GM18519 (cell line): ENCODE data around the gene ADAP1.
"Not testable (repeated sequence)": the region's sequence is repeated elsewhere in the genome, so short reads cannot be mapped to it uniquely, and the experiment has no call there.

Source experiments
- ATAC-seq: cut with Tn5 transposase; IDR thresholded peaks from one replicate; pipeline ENCODE4 v1.9.1; 2021; ENCODE audit warnings: mild to moderate bottlenecking, moderate library complexity; ENCODE audit not compliant: unreplicated experiment, low FRiP score

ADAP1 gene

DNA sequence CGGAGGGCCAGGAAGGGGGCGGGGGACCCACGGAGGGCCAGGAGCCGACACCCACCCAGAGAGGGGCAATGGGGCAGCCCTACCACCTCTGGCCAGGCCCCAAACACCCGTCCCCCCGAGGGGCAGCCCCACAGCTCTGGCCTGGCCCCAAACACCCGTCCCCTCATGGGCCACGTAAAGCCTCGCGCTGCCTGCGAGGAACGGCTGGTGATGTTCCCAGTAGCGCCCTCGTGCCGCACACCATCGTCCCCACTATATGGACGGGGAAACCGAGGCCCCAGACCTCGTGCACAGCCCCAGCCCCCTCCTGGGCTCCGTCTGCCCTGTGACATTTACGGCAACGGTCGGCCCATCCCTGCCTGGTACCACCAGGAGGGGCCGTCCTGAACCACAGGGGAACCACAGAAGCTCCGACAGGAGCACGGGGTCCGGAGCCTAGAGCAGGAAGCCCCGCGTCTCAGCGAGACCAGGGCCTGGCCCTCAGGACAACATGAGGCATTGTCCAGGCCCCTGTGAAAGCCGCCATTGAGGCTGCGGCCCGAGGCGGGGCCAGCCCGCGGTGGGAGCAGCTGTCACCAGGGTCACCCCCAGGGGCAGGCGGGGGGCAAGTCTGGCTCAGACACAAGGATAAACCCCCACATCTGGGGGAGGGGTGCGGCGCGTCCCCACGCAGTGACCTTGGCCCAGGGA lies 42.5 kb downstream of the ADAP1 start:
- ATAC-seq, result no peak

DNA sequence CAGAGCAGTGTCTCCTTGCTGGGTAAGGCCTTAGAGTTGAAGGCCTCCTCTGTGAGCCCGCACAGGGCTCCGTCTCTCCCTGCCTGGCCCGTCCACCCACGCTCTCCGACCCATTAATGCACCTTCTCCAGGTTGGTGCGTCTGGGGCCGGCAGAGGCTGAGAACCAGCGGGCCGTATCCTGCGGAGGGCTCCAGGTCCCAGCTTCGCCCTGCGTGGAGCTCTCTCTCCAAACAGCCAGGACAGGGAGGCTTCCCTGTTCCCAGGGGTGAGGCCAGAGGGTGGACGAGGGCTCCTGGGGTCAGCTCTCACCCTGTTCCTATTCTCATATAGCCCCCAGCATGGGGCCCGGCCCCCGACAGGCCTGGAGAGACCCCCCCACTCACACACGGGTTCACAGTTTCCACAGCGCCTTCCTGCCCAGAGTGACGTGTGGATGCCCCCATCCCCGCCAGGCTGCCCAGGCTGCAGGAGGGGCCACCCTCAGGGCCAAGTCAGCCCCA lies 43.5 kb downstream of the ADAP1 start:
- no peak for ATAC-seq

DNA sequence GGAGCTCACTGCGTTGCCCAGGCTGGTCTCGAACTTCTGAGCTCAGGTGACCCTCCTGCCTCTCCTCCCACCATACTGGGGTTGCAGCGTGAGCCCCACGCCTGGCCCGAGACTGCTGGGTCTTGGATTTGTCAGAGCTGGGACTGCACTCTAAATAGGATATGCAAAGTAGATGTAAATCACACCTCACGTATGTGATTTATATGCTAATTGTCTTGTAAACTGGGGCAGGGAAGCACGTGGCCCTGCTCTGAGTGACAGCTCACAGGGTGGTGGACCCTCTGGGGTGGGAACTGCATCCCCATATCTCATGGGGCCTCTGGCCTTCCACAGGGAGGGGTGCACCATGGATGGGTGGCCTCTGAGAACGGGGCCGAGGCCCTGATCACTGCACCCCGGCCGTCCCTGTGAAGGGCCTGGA lies 44.0 kb downstream of the ADAP1 start:
- ATAC-seq, result no peak

DNA sequence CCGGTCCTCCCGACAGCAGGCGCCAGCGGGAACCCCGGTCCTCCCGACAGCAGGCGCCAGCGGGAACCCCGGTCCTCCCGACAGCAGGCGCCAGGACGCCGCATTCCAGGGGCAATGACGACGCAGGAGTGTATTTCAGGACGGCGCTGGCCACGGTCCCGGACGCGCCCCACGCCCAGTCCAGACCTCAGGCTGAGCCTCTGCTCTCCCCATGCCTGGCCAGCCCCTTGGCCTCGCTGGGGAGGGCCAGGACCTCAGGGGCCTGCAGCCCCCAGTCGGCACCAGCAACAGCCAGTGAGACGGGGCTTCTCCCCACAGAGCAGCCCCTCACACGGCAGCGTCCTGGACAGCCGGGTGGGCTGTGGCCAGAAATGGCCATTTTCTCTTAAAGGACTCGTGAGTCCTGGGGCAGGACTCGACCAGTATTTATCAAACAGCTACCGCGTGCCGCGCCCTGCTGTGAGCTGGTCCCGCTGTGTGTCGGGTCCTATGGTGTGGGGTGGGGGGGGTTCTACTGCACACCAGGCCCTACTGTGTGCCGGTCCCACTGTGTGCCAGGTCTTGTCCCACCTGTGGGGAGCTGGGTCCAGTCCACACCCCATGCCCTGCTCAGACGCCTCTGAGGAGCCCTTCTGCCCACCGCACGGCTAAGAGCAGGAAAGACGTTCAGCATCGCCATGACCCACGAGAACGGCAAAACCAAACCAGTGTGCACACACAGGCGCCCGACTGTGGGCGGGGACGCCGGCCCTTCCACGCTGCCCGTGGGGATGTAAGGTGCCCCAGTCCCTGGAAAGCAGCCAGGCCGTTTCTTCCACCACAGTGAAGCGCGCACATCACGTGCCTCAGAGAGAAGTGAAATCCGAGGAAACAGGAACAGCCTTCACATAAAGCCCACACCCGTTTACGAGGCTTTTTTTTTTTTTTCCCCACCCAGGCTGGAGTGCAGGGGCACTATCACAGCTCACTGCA lies 44.8 kb downstream of the ADAP1 start:
- ATAC-seq, result no peak

DNA sequence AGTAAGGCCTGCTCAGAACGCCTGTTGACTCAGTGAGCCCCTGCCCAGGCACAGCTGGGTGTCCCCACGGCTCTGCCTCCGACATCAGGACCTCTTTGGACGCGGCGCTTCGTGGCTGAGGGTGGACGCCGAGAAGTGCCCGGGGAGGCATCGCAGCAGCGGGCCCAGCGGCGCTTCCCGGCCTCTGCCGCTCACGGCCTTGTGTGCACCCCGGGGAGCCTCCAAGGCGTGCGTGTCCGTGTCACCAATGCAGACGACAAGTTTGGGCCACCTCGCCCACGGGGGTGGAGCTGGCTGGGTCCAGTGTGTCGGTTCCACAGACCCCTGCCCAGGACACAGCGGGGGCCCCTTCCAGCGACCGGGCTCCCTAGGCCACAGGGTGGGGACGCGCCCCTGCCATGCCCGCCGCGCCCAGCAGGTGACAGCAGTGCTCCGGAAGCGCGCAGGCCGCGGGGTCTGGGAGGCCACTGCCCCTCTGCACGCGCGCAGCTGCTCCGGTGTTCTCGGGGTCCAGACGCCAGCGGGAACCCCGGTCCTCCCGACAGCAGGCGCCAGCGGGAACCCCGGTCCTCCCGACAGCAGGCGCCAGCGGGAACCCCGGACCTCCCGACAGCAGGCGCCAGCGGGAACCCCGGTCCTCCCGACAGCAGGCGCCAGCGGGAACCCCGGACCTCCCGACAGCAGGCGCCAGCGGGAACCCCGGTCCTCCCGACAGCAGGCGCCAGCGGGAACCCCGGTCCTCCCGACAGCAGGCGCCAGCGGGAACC lies 45.7 kb downstream of the ADAP1 start:
- not testable (repeated sequence) for ATAC-seq

DNA sequence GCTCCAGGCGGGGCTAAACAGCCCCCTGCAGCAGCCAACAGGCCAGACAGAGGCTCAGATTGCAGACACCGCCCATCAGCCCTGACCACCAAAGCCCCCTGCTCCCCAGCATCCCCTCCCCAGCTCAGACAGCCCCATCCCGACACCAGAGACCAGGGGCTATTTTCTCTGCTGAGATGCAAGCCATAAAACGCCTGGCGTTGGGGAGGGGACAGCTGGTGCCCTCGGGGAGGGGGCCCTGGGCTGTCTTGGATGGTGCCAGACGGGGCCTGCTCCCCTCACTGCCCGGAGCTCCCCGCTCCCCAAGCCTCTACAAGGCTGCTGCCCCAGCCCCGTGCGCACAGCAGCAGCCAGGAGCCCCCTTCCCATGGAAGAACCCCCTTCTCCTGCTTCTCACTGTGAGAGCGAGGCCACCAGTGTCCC lies 46.3 kb downstream of the ADAP1 start:
- no peak for ATAC-seq

DNA sequence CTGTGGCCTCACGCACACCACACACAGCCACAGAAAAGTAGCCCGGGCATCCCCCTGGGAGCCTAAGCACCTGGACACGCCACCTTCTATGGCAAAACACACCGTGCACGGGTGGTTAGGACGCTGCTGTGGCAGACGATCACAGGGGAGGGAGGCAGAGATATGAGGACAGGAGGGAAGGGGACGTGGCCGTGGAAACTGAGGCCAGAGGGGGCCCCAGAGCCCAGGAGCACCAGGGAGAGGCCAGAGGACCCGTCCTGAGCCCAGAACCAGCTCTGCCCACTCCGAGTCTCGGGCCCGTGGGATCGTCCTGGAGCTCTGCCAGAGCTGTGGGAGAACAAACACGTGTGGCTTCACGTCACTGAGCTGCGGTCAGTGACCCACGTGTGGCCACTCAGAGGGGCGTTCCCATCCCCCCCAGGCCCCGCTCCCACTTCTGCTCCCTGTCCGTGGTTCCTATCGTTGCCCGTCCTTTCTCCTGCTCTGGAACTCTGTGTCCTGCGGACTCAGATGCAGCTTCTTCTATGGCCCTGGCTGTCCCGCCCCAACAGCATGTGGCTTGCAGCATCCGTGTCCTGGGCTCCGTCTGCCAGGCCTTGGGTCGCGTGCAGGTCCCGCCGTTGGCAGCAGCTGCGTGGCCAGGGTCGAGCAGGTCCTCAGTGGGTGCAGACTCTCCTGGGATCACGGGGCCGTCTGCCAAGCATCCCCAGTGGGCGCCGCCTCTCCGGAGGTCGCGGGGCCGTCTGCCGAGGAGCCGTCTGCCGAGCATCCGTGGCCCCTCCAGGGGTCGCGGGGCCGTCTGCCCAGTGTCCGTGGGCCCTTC lies 47.1 kb downstream of the ADAP1 start:
- no peak for ATAC-seq

DNA sequence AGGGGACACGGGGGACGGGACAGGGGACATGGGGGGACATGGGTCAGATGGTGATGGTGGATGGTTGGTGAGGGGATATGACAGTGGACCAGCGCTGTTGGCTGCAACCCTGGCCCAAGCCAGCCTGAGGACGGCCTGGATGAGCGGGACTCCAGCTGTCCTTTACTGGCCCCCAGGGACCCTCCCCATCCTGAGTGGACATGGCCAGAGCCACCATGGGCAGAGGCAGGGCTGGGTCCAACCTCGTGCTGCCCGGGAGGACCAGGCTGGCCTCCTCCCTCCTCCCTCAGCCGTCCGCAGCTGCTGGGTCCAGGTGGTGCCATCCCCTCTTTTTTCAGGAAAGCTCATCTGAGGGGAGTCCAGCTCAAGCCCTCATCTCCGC lies 47.7 kb downstream of the ADAP1 start:
- no peak for ATAC-seq

DNA sequence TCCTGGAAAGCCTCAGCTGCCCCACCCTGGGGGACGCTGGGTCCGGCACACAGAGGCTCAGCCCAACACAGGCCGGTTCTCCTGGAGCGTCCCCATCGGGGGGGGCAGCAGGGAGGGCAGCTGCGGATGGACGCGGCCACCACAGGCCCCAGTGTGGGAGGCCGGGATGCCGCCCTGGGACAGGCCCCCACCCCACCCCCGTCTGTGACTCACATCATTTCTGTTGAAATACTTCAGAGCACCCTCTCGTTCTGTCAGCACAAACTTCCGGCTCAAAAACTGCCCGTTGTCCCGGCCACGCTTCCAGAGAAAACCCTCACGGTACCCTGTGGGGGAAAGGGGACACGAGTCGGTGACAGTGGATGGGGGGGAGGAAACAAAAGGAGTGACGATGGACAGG lies 49.6 kb downstream of the ADAP1 start:
- no peak for ATAC-seq

DNA sequence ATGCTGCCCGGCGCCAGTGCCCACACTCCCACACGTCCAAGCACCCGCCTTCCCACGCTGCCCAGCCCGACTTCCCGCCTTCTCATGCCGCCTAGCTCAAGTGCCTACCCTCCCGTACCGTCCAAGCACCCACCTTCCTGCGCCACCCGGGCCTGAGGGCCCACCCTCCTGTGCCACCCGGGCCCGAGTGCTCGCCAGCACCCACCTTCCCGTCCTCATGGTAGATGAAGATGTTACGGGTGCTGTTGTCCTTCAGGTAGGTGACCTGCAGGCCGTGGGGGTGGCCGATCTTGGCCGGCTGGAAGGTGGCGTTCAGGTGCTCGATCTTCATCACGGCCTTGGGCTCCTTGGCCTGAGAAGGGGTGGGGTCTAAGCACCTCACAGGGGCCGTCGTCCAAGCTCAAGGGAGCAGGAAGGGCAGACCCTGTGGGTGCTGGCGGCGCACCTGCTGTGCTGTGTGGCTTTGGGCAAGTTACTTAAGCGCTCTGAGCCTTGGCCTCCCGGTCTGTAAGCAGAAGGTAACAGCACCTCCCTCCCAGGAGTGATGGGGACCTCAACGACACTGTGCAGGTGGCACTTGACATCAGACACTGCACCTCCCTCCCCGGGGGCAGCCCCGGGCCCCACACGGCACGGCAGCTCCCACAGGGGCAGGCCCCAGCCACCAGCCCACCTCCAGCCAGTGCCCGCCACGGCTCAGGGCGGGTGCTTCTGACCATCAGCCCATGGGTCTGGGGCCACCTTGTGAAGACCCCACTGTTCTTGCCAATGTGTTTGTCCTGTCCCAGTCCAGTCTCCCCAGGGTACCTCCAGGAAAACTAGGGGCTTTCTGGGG lies 50.3 kb downstream of the ADAP1 start:
- ATAC-seq, result no peak

DNA sequence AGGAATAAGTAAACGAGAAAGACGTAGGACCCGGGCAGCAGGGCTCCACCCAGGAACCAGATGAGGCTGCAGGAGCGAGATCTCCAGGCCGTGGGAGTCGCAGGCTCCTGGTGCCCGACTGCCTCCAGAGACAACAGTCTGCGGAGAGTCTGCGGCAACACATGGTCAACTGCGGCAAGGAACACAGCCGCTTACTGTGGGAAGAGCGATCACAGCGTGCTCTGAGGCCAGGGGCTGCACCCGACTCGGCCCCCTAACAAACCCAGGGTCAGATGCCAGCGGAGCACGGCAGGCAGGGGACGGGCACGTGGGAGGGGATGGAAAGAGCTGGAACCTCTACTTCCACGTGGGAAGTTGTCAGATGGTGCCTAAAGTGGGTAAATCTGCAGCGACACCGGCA lies 51.5 kb downstream of the ADAP1 start:
- ATAC-seq, result no peak

DNA sequence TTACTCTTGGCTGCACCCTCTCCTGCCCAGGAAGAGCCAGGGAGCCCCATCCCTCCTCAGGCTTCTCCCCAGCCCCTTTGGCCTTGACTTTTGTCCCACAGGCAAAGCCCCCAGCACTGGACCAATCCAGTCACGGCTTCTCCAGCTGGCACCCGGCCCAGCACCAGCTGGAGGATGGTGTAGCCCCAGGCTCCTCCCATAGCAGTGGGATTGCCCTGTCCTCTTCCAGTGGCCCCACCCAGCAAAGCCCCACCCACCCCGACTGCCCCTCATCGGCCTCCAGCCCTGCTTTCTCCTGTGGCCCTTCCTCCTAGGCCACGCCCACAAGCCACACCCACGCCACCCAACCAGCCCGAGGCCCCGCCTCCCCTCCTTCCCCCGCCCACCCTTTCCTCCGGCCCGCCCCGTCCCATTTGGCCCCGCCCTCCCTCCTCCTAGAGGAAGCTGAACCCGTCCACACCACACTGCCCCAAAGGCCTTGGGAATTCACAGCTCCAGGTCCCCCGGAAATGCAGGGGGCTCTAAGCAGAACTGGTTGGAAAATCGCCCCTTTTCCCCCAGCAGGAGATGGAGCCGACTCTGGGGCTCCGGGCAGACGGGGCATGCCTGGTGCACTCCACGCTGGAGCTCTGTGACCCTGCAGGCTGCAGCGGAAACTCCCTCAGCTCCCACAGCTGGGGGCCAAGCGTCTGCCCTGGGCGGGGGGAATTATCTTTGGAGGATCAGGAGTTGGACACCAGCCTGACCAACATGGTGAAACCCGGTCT lies 52.9 kb downstream of the ADAP1 start:
- ATAC-seq, result no peak

DNA sequence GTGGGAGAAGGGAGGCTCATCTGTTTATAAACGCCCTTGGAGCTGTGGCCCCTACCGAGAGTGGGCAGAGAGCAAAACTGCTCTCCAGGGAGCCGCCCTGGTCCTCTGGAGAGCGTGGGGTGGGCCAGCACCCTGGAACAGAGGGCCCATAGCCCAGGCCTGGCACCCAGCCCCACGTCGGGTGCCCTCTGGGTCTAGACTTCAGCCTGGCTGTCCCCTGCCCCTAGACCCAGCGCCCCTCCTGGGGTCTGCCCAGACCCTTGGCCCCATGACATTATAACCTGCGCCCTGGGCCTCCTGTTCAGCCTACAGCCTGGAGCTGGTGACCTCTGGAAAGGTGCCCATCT lies 53.5 kb downstream of the ADAP1 start:
- ATAC-seq, result no peak

DNA sequence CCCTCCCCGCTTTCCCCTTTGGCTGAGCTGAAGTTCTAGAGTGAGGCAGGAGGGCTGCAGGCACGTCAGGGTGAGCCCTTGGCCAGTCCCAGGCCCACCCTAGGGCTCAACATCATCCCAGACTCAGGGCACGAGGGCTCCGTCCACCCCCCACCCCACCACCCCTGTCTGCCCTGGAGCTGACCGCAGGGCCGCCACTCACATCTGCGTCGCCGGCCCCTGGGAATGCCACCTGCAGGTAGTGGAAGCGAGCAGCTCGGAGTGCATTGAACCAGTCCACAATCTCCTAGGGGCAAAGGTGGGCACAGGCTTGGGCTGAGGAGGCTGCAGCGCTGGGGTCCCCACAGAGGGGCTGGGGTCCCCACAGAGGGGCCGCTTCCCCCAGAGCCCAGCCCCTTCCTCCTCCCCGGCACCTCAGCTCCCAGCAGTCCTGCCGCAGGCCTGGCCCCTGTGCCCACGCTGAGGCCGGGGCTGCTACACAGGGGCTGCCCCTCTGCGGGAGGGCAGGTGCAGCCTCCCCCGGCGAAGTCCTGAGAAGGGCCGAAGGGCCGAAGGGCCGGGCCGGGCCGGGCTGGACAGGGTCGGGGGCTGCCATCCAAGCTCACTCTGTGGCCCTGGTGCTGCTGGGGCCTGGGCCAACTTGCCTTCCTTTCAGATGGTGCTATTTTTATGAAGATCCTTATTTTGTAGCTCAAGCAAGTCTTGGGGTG lies 54.0 kb downstream of the ADAP1 start:
- no peak for ATAC-seq

DNA sequence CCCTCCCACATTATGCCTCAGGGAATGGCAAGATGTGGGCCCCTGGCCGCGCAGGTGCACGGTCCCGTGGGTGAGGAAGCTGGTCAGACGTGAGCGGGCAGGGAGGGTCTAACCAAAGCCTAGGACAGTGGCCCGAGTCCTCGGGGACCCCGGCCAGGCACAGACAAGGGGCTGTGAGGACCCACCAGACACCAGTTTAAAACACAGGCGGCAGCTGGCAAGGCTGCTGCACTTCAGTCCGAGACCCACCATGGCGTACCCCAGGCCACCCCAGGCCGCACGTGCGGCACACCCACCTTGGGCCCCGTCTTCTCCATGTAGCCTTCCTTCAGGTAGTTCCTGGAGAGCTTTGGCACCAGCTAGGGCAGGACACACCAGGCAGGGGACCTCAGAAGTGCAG lies 54.7 kb downstream of the ADAP1 start:
- ATAC-seq, result no peak

DNA sequence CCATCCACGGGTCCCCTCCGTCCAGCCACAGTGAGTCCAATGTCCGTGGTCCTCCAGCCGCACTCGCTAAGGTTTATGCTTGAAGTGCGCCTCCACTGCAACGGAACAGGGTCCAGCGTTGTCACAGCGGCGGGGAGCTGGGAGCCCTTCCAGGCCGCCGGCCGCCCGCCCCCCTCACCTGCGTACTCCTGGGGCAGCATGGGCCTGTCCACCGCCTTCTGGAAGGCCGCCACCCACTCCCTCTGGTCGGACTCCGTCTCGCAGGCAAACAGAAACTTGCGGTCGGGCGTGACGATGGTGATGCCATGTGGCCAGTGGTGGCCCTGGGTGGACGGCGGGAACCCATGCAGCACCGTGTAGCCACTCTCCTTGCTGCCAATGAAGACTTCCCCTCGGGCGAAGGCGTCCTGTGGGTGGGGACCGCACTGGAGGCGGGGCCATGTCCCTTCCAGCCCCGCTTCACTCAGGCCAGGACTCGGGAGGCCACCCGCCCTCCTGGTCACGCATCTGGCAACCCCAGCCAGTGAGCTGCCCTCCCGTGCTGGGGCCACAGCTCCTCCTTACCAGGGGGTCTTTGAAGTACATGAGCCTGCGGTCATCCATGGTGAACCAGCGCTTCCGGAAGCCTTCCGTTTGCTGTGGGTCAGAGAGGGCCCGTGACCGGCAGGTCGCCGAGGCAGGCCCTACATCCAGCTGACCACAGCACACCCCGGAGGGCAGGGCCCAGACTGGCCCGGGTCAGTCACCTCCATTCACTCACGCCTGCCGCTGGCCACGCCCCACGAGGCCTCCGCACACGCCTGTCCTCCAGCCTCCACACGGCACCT lies 55.4 kb downstream of the ADAP1 start:
- ATAC-seq, result no peak

DNA sequence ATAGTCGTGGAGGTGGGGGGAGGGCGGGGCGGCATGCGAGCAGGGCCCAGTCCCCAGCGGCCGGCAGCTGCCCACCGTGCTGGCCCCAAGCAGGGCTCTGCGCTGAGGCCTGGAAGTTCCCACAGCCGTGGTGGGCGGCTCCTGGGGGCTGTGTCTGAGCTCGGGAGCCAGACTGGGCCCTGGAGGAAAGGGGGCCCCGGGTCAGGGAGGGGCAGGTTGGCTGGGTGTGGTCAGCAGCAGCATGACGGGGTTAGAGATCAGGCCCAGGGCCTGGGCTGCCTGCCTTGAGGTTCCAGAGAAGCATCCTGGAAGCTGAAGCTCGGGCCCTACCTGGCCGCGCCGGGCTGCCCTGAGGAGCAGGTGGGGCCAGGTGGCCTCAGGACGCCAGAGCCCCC lies 56.0 kb downstream of the ADAP1 start:
- no peak for ATAC-seq
